GM20000 (cell line): ENCODE data around the gene MALAT1.

ENCODE experiments used
- DNase-seq: peaks from one replicate; pipeline ENCODE4 v3.0.0; 2012; ENCODE audit warnings: low spot score
- CTCF ChIP-seq: IDR thresholded peaks from 2 replicates; pipeline ENCODE4 v1.5.1; 2012; ENCODE audit warnings: mild to moderate bottlenecking, control low read depth; ENCODE audit errors: extremely low read depth, missing control alignments

MALAT1 gene

GRCh38 chr11:65487467-65488272, 11.2 kb upstream of the MALAT1 start:
- TF ChIP-seq CTCF = no peak
- peak; percentile 80 for DNase-seq

GRCh38 chr11:65488273-65489034, 10.4 kb upstream of the MALAT1 start:
- no peak for DNase-seq
- no peak for TF ChIP-seq CTCF

GRCh38 chr11:65489035-65489705, 9.7 kb upstream of the MALAT1 start:
- DNase-seq = no peak
- no peak for TF ChIP-seq CTCF

GRCh38 chr11:65489706-65490320, 9.0 kb upstream of the MALAT1 start:
- no peak for TF ChIP-seq CTCF

GRCh38 chr11:65491163-65491465, 7.7 kb upstream of the MALAT1 start:
- no peak for TF ChIP-seq CTCF

More at GRCh38 chr11:65489706-65490320, 9.0 kb upstream of the MALAT1 start:
- no peak for DNase-seq

GRCh38 chr11:65491614-65492386, 7.0 kb upstream of the MALAT1 start:
- DNase-seq = no peak
- TF ChIP-seq CTCF = no peak

More at GRCh38 chr11:65491163-65491465, 7.7 kb upstream of the MALAT1 start:
- DNase-seq = no peak
